ENCODE results near the gene C19orf38. TPM values are rescaled to one million over a fixed set of nuclear protein-coding genes. Genes with fewer than 3 reads are reported as not detected.

C19orf38 gene
- total RNA-seq, 1 donor from 2014 or later = 0.26 TPM

DNA sequence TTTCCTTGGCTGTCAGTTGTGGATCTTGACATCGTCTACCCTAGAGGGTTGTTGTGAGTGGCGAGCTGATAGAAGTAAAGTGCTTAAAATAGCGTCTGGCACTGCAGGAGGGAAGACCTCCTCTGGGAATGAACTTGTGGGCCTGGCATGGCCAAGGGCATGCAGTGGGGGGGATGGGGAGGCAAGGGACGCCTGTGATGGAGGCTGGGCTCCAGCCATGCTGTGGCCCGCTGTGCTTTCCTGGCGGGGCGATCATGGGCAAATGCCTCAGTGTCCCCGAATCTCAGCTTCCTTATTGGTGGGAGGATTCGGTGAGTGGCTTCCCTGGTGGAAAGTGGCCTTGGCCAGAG is 33.9 kb downstream of the C19orf38 start:
- no peak for DNase-seq (ENCODE audit: low read depth)
- peaks cover 5% of the 10 kb centered on the region for H3K36me3 ChIP-seq (ENCODE audit: control insufficient read depth, insufficient read depth, low read length)
- TF ChIP-seq, protein P1, sequence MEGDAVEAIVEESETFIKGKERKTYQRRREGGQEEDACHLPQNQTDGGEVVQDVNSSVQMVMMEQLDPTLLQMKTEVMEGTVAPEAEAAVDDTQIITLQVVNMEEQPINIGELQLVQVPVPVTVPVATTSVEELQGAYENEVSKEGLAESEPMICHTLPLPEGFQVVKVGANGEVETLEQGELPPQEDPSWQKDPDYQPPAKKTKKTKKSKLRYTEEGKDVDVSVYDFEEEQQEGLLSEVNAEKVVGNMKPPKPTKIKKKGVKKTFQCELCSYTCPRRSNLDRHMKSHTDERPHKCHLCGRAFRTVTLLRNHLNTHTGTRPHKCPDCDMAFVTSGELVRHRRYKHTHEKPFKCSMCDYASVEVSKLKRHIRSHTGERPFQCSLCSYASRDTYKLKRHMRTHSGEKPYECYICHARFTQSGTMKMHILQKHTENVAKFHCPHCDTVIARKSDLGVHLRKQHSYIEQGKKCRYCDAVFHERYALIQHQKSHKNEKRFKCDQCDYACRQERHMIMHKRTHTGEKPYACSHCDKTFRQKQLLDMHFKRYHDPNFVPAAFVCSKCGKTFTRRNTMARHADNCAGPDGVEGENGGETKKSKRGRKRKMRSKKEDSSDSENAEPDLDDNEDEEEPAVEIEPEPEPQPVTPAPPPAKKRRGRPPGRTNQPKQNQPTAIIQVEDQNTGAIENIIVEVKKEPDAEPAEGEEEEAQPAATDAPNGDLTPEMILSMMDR (IDR thresholded peaks at IDR 0.05; ENCODE audit: insufficient read depth, low read length, severe bottlenecking) = no peak
- no peak for FAIRE-seq
- no peaks in the 10 kb centered on the region for H3K27me3 ChIP-seq (ENCODE audit: control insufficient read depth, insufficient read depth, low read length)
- H3K4me3 ChIP-seq (ENCODE audit: low read depth, low read length) = no peak overlapping the region

DNA sequence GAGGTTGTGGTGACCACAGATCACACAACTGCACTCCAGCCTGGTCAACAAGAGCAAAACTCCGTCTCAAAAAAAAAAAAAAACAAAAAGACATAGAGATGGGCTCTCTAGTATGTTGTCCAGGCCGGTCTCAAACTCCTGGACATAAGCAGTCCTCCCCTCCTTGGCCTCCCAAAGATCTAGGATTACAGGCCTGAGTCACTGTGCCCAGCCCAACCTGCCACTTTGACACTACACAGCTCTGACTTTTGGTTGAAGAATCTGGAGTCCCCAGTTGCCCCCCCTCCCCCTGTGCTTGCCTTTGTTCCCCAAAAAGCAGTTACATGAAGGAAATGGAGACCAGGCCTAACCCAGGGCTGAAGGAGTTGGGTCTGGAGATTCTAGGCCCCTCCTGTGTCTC is 36.1 kb downstream of the C19orf38 start:
- TF ChIP-seq, protein P1 (IDR thresholded peaks at IDR 0.05; ENCODE audit: insufficient read depth, low read length, severe bottlenecking) = no peak
- peak; percentile 47 for DNase-seq (ENCODE audit: low read depth)
- no peak for FAIRE-seq
- no peaks in the 10 kb centered on the region for H3K27me3 ChIP-seq (ENCODE audit: control insufficient read depth, insufficient read depth, low read length)
- H3K36me3 ChIP-seq (ENCODE audit: control insufficient read depth, insufficient read depth, low read length) = peaks cover 5% of the 10 kb centered on the region
- H3K4me3 ChIP-seq (ENCODE audit: low read depth, low read length) = no peak overlapping the region

DNA sequence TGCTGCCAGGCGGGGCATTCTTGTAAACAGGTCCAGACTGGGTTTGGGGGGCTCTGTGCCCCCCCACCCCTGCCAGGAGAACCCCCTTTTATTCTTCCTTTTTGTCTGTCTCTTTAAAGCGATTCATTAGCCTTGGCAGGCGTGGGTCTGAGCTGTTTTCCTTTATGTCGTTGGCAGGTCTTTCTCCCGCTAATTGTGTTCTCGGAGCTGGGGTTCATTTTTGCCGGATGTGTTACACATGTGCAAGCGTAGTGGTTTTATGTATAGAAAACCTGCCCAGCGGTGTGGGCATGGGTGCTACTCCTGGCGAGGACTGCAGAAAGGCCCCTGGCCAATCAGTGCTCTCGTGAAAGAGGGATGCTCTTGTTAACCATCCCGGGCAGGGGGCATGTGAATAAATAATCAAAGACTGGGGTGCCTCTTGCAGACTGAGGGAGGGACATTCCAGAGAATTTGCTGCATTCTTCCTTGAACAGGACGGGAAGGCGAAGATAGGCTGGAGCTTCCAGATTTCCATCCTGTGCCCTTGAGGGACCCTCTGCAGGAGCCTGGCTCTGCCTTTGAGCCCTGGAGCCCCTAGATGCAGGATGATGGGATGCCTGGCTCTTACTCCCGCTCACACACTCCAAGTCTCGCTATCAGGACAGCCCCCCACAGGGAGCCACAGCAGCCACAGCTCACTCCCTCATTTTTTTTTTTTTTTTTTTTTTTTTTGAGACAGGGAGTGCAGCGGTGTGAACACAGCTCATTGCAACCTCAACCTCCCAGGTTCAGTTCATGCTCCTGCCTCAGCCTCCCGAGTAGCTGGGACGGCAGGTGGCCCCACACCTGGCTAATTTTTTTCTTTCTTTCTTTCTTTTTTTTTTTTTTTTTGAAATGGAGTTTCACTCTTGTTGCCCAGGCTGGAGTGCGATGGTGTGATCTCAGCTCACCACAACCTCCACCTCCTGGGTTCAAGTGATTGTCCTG is 37.3 kb downstream of the C19orf38 start:
- no peak for FAIRE-seq
- no peak for DNase-seq (ENCODE audit: low read depth)
- H3K4me3 ChIP-seq (ENCODE audit: low read depth, low read length) = no peak overlapping the region
- no peaks in the 10 kb centered on the region for H3K27me3 ChIP-seq (ENCODE audit: control insufficient read depth, insufficient read depth, low read length)
- peaks cover 3% of the 10 kb centered on the region for H3K36me3 ChIP-seq (ENCODE audit: control insufficient read depth, insufficient read depth, low read length)
- TF ChIP-seq, protein P1 (IDR thresholded peaks at IDR 0.05; ENCODE audit: insufficient read depth, low read length, severe bottlenecking) = no peak

DNA sequence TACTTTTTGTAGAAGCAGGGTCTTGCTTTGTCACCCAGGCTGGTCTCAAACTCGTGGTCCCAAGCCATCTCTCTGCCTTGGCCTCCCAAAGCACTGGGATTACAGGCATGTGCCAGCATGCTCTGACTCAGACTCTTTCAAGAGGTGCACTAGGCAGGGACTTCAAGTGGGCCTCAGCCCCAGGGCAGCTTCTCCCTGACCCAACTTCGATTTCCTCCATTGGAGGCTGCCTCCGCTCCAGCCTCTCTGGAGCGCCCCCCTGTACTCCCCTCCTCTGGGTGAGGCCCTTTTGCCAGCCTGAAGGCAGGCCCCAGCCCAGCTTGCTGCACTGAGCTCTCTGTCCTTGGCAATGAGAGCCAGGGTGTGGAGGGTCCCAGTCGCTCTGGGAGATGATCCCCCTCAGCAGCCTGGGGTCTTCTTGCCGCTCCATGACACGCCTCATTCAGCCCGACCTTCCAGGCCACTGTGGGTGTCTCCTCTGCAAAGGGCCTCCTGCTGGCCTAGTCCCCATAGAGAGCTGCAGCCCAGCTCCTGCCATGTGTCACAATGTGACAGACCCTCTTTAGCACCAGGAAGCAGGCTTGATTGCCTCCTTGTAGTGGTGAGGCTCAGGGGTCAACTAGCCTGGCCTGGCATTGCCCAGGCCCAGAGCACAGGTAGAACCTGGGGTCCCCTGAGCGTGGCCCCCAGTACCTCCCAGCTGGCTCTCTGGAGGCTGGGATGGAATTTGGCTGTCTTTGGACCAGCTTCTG is 39.6 kb downstream of the C19orf38 start:
- H3K4me3 ChIP-seq (ENCODE audit: low read depth, low read length) = no peak overlapping the region
- no peak for FAIRE-seq
- H3K27me3 ChIP-seq (ENCODE audit: control insufficient read depth, insufficient read depth, low read length) = no peaks in the 10 kb centered on the region
- TF ChIP-seq, protein P1 (IDR thresholded peaks at IDR 0.05; ENCODE audit: insufficient read depth, low read length, severe bottlenecking) = no peak
- DNase-seq (ENCODE audit: low read depth) = peak; percentile 33
- peaks cover 2% of the 10 kb centered on the region for H3K36me3 ChIP-seq (ENCODE audit: control insufficient read depth, insufficient read depth, low read length)

DNA sequence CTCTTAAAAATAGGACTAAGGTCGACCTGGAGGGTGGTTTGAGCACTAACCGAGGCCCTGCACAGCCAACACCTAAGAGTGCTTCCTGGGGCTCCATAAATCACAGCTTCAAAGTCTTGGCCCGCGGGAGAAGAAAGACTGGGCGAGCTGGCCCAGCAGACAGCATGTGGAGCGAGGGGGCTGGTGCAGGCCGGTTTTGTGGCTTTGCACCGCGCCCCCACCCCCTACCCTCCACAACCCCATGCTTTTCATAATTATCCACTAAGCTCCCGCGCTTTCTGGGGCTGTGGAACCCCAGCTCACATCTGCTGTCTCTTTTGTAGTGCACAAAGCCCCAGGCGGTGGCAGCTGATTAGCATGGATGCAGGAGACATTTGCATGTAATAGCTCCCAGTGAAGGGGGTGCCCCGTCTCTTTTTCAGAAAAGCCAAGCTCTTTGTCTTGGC is 40.2 kb downstream of the C19orf38 start:
- Histone ChIP-seq H3K4me3 (ENCODE audit: low read depth, low read length) (no peak overlapping the region), H3K27me3 (ENCODE audit: control insufficient read depth, insufficient read depth, low read length) (no peaks in the 10 kb centered on the region), H3K36me3 (ENCODE audit: control insufficient read depth, insufficient read depth, low read length) (no peaks in the 10 kb centered on the region)
- FAIRE-seq = no peak
- TF ChIP-seq, protein P1 (IDR thresholded peaks at IDR 0.05; ENCODE audit: insufficient read depth, low read length, severe bottlenecking) = no peak
- no peak for DNase-seq (ENCODE audit: low read depth)

All from bronchial epithelial cell (primary cell).